Measurements from ENCODE around the gene MC1R.

DNA sequence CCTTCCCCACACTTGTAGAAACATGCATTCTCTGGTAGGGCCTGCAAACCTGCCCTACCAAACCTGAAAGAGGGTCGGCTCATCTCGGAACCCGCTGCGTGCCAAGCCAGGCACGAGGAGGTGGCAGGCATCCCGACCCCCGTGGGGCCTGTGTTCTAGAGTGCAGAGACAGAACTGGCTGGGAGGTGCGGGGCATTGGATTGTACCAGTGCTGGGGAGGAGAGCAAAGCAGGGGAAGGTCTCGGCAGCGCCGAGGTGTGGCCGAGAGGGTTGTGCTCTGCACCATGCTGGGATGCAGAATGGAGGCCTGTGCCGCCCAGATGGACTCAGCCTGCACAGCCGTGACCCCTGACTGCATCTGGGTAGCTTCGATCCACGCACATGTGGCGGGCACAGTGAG lies 17.8 kb upstream of the MC1R start:
- TF ChIP-seq, protein P1, sequence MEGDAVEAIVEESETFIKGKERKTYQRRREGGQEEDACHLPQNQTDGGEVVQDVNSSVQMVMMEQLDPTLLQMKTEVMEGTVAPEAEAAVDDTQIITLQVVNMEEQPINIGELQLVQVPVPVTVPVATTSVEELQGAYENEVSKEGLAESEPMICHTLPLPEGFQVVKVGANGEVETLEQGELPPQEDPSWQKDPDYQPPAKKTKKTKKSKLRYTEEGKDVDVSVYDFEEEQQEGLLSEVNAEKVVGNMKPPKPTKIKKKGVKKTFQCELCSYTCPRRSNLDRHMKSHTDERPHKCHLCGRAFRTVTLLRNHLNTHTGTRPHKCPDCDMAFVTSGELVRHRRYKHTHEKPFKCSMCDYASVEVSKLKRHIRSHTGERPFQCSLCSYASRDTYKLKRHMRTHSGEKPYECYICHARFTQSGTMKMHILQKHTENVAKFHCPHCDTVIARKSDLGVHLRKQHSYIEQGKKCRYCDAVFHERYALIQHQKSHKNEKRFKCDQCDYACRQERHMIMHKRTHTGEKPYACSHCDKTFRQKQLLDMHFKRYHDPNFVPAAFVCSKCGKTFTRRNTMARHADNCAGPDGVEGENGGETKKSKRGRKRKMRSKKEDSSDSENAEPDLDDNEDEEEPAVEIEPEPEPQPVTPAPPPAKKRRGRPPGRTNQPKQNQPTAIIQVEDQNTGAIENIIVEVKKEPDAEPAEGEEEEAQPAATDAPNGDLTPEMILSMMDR (conservative IDR thresholded peaks at IDR 0.05; ENCODE audit: low read depth in 2 of 2): no peak
- no peak for TF ChIP-seq POLR2AphosphoS5 (IDR thresholded peaks at IDR 0.05; ENCODE audit: low read depth)
- TF ChIP-seq, protein P2, sequence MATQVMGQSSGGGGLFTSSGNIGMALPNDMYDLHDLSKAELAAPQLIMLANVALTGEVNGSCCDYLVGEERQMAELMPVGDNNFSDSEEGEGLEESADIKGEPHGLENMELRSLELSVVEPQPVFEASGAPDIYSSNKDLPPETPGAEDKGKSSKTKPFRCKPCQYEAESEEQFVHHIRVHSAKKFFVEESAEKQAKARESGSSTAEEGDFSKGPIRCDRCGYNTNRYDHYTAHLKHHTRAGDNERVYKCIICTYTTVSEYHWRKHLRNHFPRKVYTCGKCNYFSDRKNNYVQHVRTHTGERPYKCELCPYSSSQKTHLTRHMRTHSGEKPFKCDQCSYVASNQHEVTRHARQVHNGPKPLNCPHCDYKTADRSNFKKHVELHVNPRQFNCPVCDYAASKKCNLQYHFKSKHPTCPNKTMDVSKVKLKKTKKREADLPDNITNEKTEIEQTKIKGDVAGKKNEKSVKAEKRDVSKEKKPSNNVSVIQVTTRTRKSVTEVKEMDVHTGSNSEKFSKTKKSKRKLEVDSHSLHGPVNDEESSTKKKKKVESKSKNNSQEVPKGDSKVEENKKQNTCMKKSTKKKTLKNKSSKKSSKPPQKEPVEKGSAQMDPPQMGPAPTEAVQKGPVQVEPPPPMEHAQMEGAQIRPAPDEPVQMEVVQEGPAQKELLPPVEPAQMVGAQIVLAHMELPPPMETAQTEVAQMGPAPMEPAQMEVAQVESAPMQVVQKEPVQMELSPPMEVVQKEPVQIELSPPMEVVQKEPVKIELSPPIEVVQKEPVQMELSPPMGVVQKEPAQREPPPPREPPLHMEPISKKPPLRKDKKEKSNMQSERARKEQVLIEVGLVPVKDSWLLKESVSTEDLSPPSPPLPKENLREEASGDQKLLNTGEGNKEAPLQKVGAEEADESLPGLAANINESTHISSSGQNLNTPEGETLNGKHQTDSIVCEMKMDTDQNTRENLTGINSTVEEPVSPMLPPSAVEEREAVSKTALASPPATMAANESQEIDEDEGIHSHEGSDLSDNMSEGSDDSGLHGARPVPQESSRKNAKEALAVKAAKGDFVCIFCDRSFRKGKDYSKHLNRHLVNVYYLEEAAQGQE (IDR thresholded peaks at IDR 0.05; ENCODE audit: unreplicated experiment): no peak
- TF ChIP-seq ZNF114 (CRISPR knock-in tag; IDR thresholded peaks at IDR 0.05): no peak
- no peak for TF ChIP-seq EZH2phosphoT487 (IDR thresholded peaks at IDR 0.05; ENCODE audit: unreplicated experiment)

Data from GM23338 (cell line).